ENCODE results near the gene OR52E5. TPM values are rescaled to one million over a fixed set of nuclear protein-coding genes. Genes with fewer than 3 reads are reported as not detected.

OR52E5 gene
- total RNA-seq, 2 donors from 2014 or later = not detected

- no peaks in the 10 kb centered on the region for H3K36me3 ChIP-seq (replicated peaks in 1 of 2; ENCODE audit: insufficient read depth in 1 of 2, low read depth in 2 of 2)
- no peaks in the 10 kb centered on the region for H3K9me3 ChIP-seq
- intact Hi-C loops (cut with DNase I) = no loop called here
- 54 to 58% methylated on average over 1 of the region's 1 CpG for WGBS, 2 donors
- no peaks in the 10 kb centered on the region for H3K4me1 ChIP-seq
- DNase-seq = no peak
- H3K4me3 ChIP-seq = no peak overlapping the region
- TF ChIP-seq CTCF (IDR thresholded peaks at IDR 0.05) (no peak), POLR2A (IDR thresholded peaks at IDR 0.05) (no peak)
- ATAC-seq = no peak
- no peak overlapping the region for H3K27ac ChIP-seq
- no peaks in the 10 kb centered on the region for H3K27me3 ChIP-seq
Measured at GRCh38 chr11:5887661-5888060, 5.3 kb upstream of the OR52E5 start.

- ATAC-seq (no peak), DNase-seq (no peak)
- intact Hi-C loops (cut with DNase I) = no loop called here
- Histone ChIP-seq H3K4me3 (no peak overlapping the region), H3K36me3 (replicated peaks in 1 of 2; ENCODE audit: insufficient read depth in 1 of 2, low read depth in 2 of 2) (no peaks in the 10 kb centered on the region), H3K27ac (no peak overlapping the region), H3K27me3 (no peaks in the 10 kb centered on the region), H3K4me1 (no peaks in the 10 kb centered on the region), H3K9me3 (no peaks in the 10 kb centered on the region)
- TF ChIP-seq CTCF (IDR thresholded peaks at IDR 0.05) (peak in 6 of 7 experiments; percentile 18 to 33 (median 24)), POLR2A (IDR thresholded peaks at IDR 0.05) (no peak)
- 52 to 58% methylated on average over 4 of the region's 4 CpGs for WGBS, 2 donors
Measured at GRCh38 chr11:5891216-5891800, 1.7 kb upstream of the OR52E5 start.

GRCh38 chr11:5899534-5899933 is 6.5 kb downstream of the OR52E5 start:
- Histone ChIP-seq H3K4me1 (no peaks in the 10 kb centered on the region), H3K9me3 (no peaks in the 10 kb centered on the region), H3K27ac (no peak overlapping the region), H3K27me3 (no peaks in the 10 kb centered on the region), H3K36me3 (replicated peaks in 1 of 2; ENCODE audit: insufficient read depth in 1 of 2, low read depth in 2 of 2) (no peaks in the 10 kb centered on the region), H3K4me3 (no peak overlapping the region)
- intact Hi-C loops (cut with DNase I) = no loop called here
- ATAC-seq (no peak), DNase-seq (no peak)
- 61 to 83% methylated on average over 2 of the region's 2 CpGs for WGBS, 2 donors
- TF ChIP-seq POLR2A (IDR thresholded peaks at IDR 0.05) = no peak
- TF ChIP-seq CTCF (IDR thresholded peaks at IDR 0.05) = no peak

- no peak for DNase-seq
- no peaks in the 10 kb centered on the region for H3K36me3 ChIP-seq (replicated peaks in 1 of 2; ENCODE audit: insufficient read depth in 1 of 2, low read depth in 2 of 2)
- no peak overlapping the region for H3K27ac ChIP-seq
- intact Hi-C loops (cut with DNase I) = no loop called here
- H3K4me3 ChIP-seq = no peak overlapping the region
- H3K4me1 ChIP-seq = no peaks in the 10 kb centered on the region
- no peaks in the 10 kb centered on the region for H3K27me3 ChIP-seq
- peaks cover 0 to 6% (median 0%) of the 10 kb centered on the region in 3 donors for H3K9me3 ChIP-seq
- WGBS, 2 donors = 61 to 73% methylated on average over 2 of the region's 2 CpGs
- TF ChIP-seq POLR2A (IDR thresholded peaks at IDR 0.05) (no peak), CTCF (IDR thresholded peaks at IDR 0.05) (no peak)
- ATAC-seq = no peak
Measured at GRCh38 chr11:5910540-5910939, 17.5 kb downstream of the OR52E5 start.

- Histone ChIP-seq H3K27ac (no peak overlapping the region), H3K27me3 (no peaks in the 10 kb centered on the region), H3K4me1 (no peaks in the 10 kb centered on the region), H3K9me3 (no peaks in the 10 kb centered on the region), H3K4me3 (no peak overlapping the region), H3K36me3 (replicated peaks in 1 of 2; ENCODE audit: insufficient read depth in 1 of 2, low read depth in 2 of 2) (no peaks in the 10 kb centered on the region)
- no peak for DNase-seq
- no peak for TF ChIP-seq POLR2A (IDR thresholded peaks at IDR 0.05)
- TF ChIP-seq CTCF (IDR thresholded peaks at IDR 0.05) = no peak
- no peak for ATAC-seq
- 69 to 74% methylated on average over 2 of the region's 2 CpGs for WGBS, 2 donors
- intact Hi-C loops (cut with DNase I) = no loop called here
Measured at GRCh38 chr11:5922749-5923426, 29.9 kb downstream of the OR52E5 start.

All from body of pancreas (tissue), 4 donors.